MM.1S (cell line): ENCODE measurements around the gene CACNG7.

Experiments
- DNase-seq: peaks from one replicate; pipeline ENCODE4 v3.0.0-alpha.2; 2015
- H2AFZ ChIP-seq: fragments of 300-600 bp; sonication (generic); 2 replicates; pipeline ENCODE4 v1.6.0; 2016; ENCODE audit warnings: antibody characterized with exemption, low read length
- H3F3A ChIP-seq: fragments of 300-600 bp; sonication (generic); 2 replicates; pipeline ENCODE4 v1.6.1; 2016; ENCODE audit warnings: mild to moderate bottlenecking, antibody characterized with exemption, low read length, moderate library complexity, mixed read lengths; ENCODE audit not compliant: insufficient read depth
- H3K27ac ChIP-seq: fragments of 300-600 bp; sonication (generic); 2 replicates; pipeline ENCODE4 v1.5.1; 2016; ENCODE audit warnings: mild to moderate bottlenecking, low read length
- H3K27me3 ChIP-seq: fragments of 300-600 bp; sonication (generic); replicated peaks from 2 replicates; pipeline ENCODE4 v1.6.0; 2016; ENCODE audit warnings: low read length; ENCODE audit not compliant: insufficient read depth
- H3K36me3 ChIP-seq: fragments of 300-600 bp; sonication (generic); replicated peaks from 2 replicates; pipeline ENCODE4 v1.6.1; 2016; ENCODE audit warnings: mild to moderate bottlenecking, low read length, mixed read lengths; ENCODE audit not compliant: insufficient read depth
- H3K4me1 ChIP-seq: fragments of 300-600 bp; sonication (generic); 2 replicates; pipeline ENCODE4 v1.6.1; 2016; ENCODE audit warnings: low read length, mixed read lengths
- H3K4me2 ChIP-seq: fragments of 300-600 bp; sonication (generic); 2 replicates; pipeline ENCODE4 v1.6.0; 2016; ENCODE audit warnings: low read depth, low read length
- H3K4me3 ChIP-seq: fragments of 300-600 bp; sonication (generic); 2 replicates; pipeline ENCODE4 v1.5.1; 2016; ENCODE audit warnings: low read length, mixed read lengths
- H3K79me2 ChIP-seq: fragments of 300-600 bp; sonication (generic); 2 replicates; pipeline ENCODE4 v1.6.1; 2016; ENCODE audit warnings: mixed run types, low read length, mixed read lengths
- H3K9ac ChIP-seq: fragments of 300-600 bp; sonication (generic); 2 replicates; pipeline ENCODE4 v1.6.1; 2016; ENCODE audit warnings: low read length, mixed read lengths
- H3K9me2 ChIP-seq: fragments of 300-600 bp; sonication (generic); replicated peaks from 2 replicates; pipeline ENCODE4 v1.6.1; 2016; ENCODE audit warnings: mild to moderate bottlenecking, low read length, mixed read lengths; ENCODE audit not compliant: insufficient read depth
- H3K9me3 ChIP-seq: fragments of 300-600 bp; sonication (generic); replicated peaks from 2 replicates; pipeline ENCODE4 v1.6.1; 2016; ENCODE audit warnings: mild to moderate bottlenecking, low read length, mixed read lengths; ENCODE audit not compliant: insufficient read depth
- H4K20me1 ChIP-seq: fragments of 300-600 bp; sonication (generic); 2 replicates; pipeline ENCODE4 v1.6.1; 2016; ENCODE audit warnings: mild to moderate bottlenecking, low read length, moderate library complexity, mixed read lengths; ENCODE audit not compliant: insufficient read depth
- EZH2 ChIP-seq: fragments of 300-600 bp; sonication (generic); optimal IDR thresholded peaks from 2 replicates; pipeline ENCODE3; 2017; ENCODE audit warnings: low read depth, mild to moderate bottlenecking, antibody characterized with exemption, low read length, mixed read lengths
- EZH2phosphoT487 ChIP-seq: fragments of 300-600 bp; sonication (generic); IDR thresholded peaks from 2 replicates; pipeline ENCODE4 v1.6.1; 2018; ENCODE audit warnings: antibody characterized with exemption, low read length
- TF ChIP-seq, protein P1 (sequence below): fragments of 300-600 bp; sonication (generic); IDR thresholded peaks from 2 replicates; pipeline ENCODE4 v1.5.1; 2016; ENCODE audit warnings: antibody characterized with exemption, low read length, mixed read lengths

The CACNG7 gene

DNA sequence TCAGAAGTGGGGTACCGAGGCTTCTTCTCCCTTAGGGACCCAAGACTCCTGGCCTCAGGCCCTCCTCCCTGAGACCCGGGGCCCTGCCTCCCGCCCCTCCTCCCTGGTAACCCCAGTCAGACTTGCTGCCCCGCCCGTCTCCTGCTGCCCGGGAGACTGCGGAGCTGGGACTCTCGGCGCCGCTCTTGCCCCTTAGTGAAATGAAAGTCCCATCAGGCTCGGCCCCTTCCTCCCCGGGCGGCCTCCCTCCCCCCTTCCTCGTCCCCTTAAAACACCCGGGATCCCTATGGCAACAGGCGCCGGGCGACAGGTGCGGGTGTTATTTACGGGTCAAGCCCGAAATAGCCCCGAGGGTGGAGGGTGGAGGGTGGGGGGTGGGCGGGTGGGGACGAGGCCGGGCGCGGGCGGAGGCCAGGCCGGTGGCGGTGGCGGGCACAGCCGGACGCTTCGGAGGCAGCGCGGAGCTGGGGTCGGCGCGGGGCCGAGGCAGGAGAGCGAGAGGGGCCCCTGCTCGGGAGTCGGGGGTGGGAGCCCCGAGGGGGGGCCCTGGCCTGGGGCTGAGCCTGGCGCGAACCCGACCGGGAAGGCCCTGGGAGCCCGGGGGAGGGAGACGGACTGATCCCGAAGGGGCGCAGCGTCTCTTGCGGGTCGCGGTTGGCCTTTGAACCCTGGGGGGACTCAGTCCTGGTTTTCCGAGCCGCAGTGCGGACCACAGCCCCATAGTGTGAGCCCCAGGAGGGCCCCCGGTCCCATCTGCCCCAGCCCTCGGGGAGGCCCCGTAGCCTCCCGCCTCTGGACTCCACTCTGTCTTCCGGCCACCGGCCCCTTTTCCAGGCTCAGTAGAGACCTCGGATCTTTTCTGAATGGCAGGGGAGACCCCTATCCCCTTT is 82.4 kb downstream of the CACNG7 start, which contains the start of gene CACNG6:
Gene CACNG6, plus strand, starts transcription at position 414 of the 890 bp plus-strand sequence. CDS start 1,241 bp downstream, outside the sequence.
- H3K4me3 ChIP-seq, result no peak within 1 kb of the TSS
- no peak within 1 kb of the TSS for H3K9ac ChIP-seq
- DNase-seq, result no peak

DNA sequence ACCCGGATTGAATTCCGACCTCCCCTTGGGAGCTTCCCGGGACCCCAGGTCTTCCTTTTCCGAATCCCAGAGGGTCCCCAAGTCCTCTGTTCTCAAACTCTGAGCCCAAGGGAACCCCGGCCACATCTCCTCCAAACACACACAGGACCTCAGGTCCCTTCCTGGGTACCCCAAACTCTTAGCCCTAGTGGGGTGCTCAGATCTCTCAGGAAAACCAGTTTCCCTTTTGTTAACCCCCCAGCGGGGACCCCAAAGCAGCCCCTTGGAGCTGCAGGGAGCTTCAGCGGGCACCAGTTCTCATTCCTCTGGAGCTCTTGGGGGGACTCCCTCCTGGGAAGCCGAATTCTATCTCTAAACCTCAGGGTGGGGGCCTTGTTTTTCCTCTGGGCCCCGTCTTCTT is 83.1 kb downstream of the CACNG7 start:
- Histone ChIP-seq H3K4me1 (no peaks in the 10 kb centered on the region), H3K9ac (no peak overlapping the region), H3K27ac (no peak overlapping the region), H3K36me3 (no peaks in the 10 kb centered on the region), H4K20me1 (no peaks in the 10 kb centered on the region), H3K4me3 (no peak overlapping the region), H3K79me2 (no peaks in the 10 kb centered on the region), H3K27me3 (peaks cover 18% of the 10 kb centered on the region), H3K4me2 (no peak overlapping the region), H3F3A (no peaks in the 10 kb centered on the region), H3K9me2 (no peaks in the 10 kb centered on the region), H2AFZ (no peak overlapping the region), H3K9me3 (no peaks in the 10 kb centered on the region)
- TF ChIP-seq, protein P1, sequence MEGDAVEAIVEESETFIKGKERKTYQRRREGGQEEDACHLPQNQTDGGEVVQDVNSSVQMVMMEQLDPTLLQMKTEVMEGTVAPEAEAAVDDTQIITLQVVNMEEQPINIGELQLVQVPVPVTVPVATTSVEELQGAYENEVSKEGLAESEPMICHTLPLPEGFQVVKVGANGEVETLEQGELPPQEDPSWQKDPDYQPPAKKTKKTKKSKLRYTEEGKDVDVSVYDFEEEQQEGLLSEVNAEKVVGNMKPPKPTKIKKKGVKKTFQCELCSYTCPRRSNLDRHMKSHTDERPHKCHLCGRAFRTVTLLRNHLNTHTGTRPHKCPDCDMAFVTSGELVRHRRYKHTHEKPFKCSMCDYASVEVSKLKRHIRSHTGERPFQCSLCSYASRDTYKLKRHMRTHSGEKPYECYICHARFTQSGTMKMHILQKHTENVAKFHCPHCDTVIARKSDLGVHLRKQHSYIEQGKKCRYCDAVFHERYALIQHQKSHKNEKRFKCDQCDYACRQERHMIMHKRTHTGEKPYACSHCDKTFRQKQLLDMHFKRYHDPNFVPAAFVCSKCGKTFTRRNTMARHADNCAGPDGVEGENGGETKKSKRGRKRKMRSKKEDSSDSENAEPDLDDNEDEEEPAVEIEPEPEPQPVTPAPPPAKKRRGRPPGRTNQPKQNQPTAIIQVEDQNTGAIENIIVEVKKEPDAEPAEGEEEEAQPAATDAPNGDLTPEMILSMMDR, result no peak
- TF ChIP-seq EZH2phosphoT487 (no peak), EZH2 (no peak)
- DNase-seq, result no peak

More for the DNA sequence above, 82.4 kb downstream of the CACNG7 start, which contains the start of gene CACNG6:
- no peaks in the 10 kb centered on the region for H3K9me2 ChIP-seq
- H3K4me1 ChIP-seq, result no peaks in the 10 kb centered on the region
- TF ChIP-seq EZH2 (no peak), EZH2phosphoT487 (no peak)
- TF ChIP-seq, protein P1, result no peak
- no peaks in the 10 kb centered on the region for H3K79me2 ChIP-seq
- no peaks in the 10 kb centered on the region for H3K9me3 ChIP-seq
- no peak within 1 kb of the TSS for H3K4me2 ChIP-seq
- H3K27ac ChIP-seq, result no peak within 1 kb of the TSS
- no peaks in the 10 kb centered on the region for H4K20me1 ChIP-seq
- H3K36me3 ChIP-seq, result no peaks in the 10 kb centered on the region
- peaks cover 18% of the 10 kb centered on the region for H3K27me3 ChIP-seq
- H2AFZ ChIP-seq, result no peak within 1 kb of the TSS
- no peaks in the 10 kb centered on the region for H3F3A ChIP-seq

DNA sequence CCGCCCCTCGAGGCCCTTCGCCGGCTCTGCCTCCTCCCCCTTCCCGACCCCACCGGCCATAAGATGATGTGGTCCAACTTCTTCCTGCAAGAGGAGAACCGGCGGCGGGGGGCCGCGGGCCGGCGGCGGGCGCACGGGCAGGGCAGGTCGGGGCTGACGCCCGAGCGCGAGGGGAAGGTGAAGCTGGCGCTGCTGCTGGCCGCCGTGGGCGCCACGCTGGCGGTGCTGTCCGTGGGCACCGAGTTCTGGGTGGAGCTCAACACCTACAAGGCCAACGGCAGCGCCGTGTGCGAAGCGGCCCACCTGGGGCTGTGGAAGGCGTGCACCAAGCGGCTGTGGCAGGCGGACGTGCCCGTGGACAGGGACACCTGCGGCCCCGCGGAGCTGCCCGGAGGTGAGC is 83.7 kb downstream of the CACNG7 start:
- H3K79me2 ChIP-seq, result no peaks in the 10 kb centered on the region
- no peaks in the 10 kb centered on the region for H3K9me3 ChIP-seq
- no peaks in the 10 kb centered on the region for H3K36me3 ChIP-seq
- no peak overlapping the region for H3K9ac ChIP-seq
- TF ChIP-seq EZH2, result no peak
- TF ChIP-seq, protein P1, result no peak
- no peak for TF ChIP-seq EZH2phosphoT487
- no peak overlapping the region for H2AFZ ChIP-seq
- H3K27me3 ChIP-seq, result peaks cover 19% of the 10 kb centered on the region
- DNase-seq, result no peak
- no peak overlapping the region for H3K27ac ChIP-seq
- H3K9me2 ChIP-seq, result no peaks in the 10 kb centered on the region
- no peak overlapping the region for H3K4me2 ChIP-seq
- H3F3A ChIP-seq, result no peaks in the 10 kb centered on the region
- H4K20me1 ChIP-seq, result no peaks in the 10 kb centered on the region
- H3K4me3 ChIP-seq, result no peak overlapping the region
- H3K4me1 ChIP-seq, result no peaks in the 10 kb centered on the region
